Neural progenitor cell (in vitro differentiated cells): ENCODE results near the gene KIRREL2.
"Not testable (repeated sequence)": the region's sequence is repeated elsewhere in the genome, so short reads cannot be mapped to it uniquely, and the experiment has no call there.

Source experiments
- CTCF ChIP-seq: fragments of 200-600 bp; sonication (generic); IDR thresholded peaks from 2 replicates; pipeline ENCODE4 v1.5.1; 2017; ENCODE audit warnings: antibody characterized with exemption, mild to moderate bottlenecking
- EZH2 ChIP-seq: fragments of 200-600 bp; sonication (generic); IDR thresholded peaks from 2 replicates; pipeline ENCODE4 v1.6.1; 2017; ENCODE audit warnings: antibody characterized with exemption, mild to moderate bottlenecking, moderate library complexity

- not testable (repeated sequence) for TF ChIP-seq CTCF, EZH2
These were observed 13.5 kb downstream of the KIRREL2 start for GRCh38 chr19:35870124-35870736.
